SK-N-SH (cell line): ENCODE measurements around the gene PCBP3. TPM values are rescaled to one million over a fixed set of nuclear protein-coding genes. Genes with fewer than 3 reads are reported as not detected.

Experiments
- CTCF ChIA-PET: fragments of 300-600, 350-600 bp; formaldehyde crosslinking; extraction: SDS; loops from one replicate; lab custom pipeline; 2021; lab: Yijun Ruan, JAX
- POLR2A ChIA-PET: fragments of 350-600 bp; sonication (Branson Sonifier 250); formaldehyde crosslinking; extraction: SDS; loops from one replicate; lab custom pipeline; 2020; ENCODE audit warnings: antibody characterized with exemption, inconsistent platforms; lab: Yijun Ruan, JAX
- DNase-seq: peaks from one replicate; pipeline ENCODE4 v3.0.0; 2012
- H2AFZ ChIP-seq: fragments of 200-600 bp; sonication (generic); 2 replicates; pipeline ENCODE4 v1.8.1; 2016; ENCODE audit warnings: antibody characterized with exemption, mild to moderate bottlenecking, low read depth
- H3F3A ChIP-seq: fragments of 200-600 bp; sonication (generic); replicated peaks from 2 replicates; pipeline ENCODE3; 2016; ENCODE audit warnings: antibody characterized with exemption, mild to moderate bottlenecking; ENCODE audit not compliant: insufficient read depth
- H3K27ac ChIP-seq, 2 experiments: fragments of 200-500 bp in 1 of 2; fragments of 200-600 bp in 1 of 2; sonication (Bioruptor generic) in 1 of 2; sonication (generic), shearing (Covaris generic) in 1 of 2; 2 replicates each; pipeline versions ENCODE4 v1.5.1 to v1.6.1; 2014 to 2016; ENCODE audit warnings: low read depth in 2 of 2, inconsistent platforms in 1 of 2, low read length in 1 of 2, mild to moderate bottlenecking in 1 of 2, mixed read lengths in 1 of 2
- H3K27me3 ChIP-seq: fragments of 200-600 bp; sonication (generic), shearing (Covaris generic); 2 replicates; pipeline ENCODE4 v1.6.1; 2016; ENCODE audit warnings: mixed run types; ENCODE audit not compliant: insufficient read depth
- H3K36me3 ChIP-seq, 2 experiments: fragments of 200-500 bp in 1 of 2; fragments of 200-600 bp in 1 of 2; sonication (Bioruptor generic) in 1 of 2; sonication (generic) in 1 of 2; replicated peaks in 1 of 2; 2 replicates each; pipeline versions ENCODE3 to v1.5.1; 2014 to 2016; ENCODE audit warnings: low read length in 1 of 2, mild to moderate bottlenecking in 1 of 2; ENCODE audit not compliant: insufficient read depth in 2 of 2, control insufficient read depth in 1 of 2
- H3K4me1 ChIP-seq, 2 experiments: fragments of 200-500 bp in 1 of 2; fragments of 200-600 bp in 1 of 2; sonication (Bioruptor generic) in 1 of 2; sonication (generic), shearing (Covaris generic) in 1 of 2; 2 replicates each; pipeline versions ENCODE4 v1.5.1 to v1.6.1; 2014 to 2016; ENCODE audit warnings: low read depth in 1 of 2, low read length in 1 of 2, mixed run types in 1 of 2; ENCODE audit not compliant: insufficient read depth in 2 of 2, control insufficient read depth in 1 of 2
- H3K4me2 ChIP-seq: fragments of 200-600 bp; sonication (generic), shearing (Covaris generic); 2 replicates; pipeline ENCODE4 v1.6.1; 2017; ENCODE audit warnings: mixed run types
- H3K4me3 ChIP-seq, 2 experiments: fragments of 200-500 bp in 1 of 2; fragments of 200-600 bp in 1 of 2; sonication (Bioruptor generic) in 1 of 2; sonication (generic), shearing (Covaris generic) in 1 of 2; 2 replicates each; pipeline versions ENCODE4 v1.5.1 to v1.8.1; 2014 to 2016; ENCODE audit warnings: low read depth in 2 of 2, inconsistent platforms in 1 of 2, low read length in 1 of 2, mild to moderate bottlenecking in 1 of 2, mixed read lengths in 1 of 2, moderate library complexity in 1 of 2
- H3K79me2 ChIP-seq: fragments of 200-600 bp; sonication (generic); 2 replicates; pipeline ENCODE4 v1.8.1; 2017; ENCODE audit warnings: mild to moderate bottlenecking; ENCODE audit not compliant: insufficient read depth
- H3K9ac ChIP-seq: fragments of 200-600 bp; sonication (generic); 2 replicates; pipeline ENCODE4 v1.6.1; 2017; ENCODE audit warnings: mixed run types
- H3K9me2 ChIP-seq: fragments of 200-600 bp; sonication (generic); 2 replicates; pipeline ENCODE4 v1.6.1; 2017; ENCODE audit warnings: mixed run types
- H3K9me3 ChIP-seq: fragments of 200-600 bp; sonication (generic); 2 replicates; pipeline ENCODE4 v1.6.1; 2017; ENCODE audit warnings: mixed run types, mild to moderate bottlenecking, moderate library complexity
- H4K20me1 ChIP-seq: fragments of 200-600 bp; sonication (generic); 2 replicates; pipeline ENCODE4 v1.6.1; 2017; ENCODE audit warnings: mild to moderate bottlenecking, mixed run types; ENCODE audit not compliant: insufficient read depth
- ELF1 ChIP-seq: IDR thresholded peaks from 2 replicates; pipeline ENCODE4 v1.4.0; 2012
- EP300 ChIP-seq, 2 experiments: IDR thresholded peaks; 2 replicates each; pipeline versions ENCODE4 v1.4.0 to v1.6.1; 2012; ENCODE audit warnings: borderline replicate concordance in 1 of 2, low read depth in 1 of 2, low read length in 1 of 2
- EZH2phosphoT487 ChIP-seq: fragments of 200-600 bp; sonication (generic); IDR thresholded peaks from 2 replicates; pipeline ENCODE4 v1.6.1; 2017; ENCODE audit warnings: low read depth, mixed run types, mild to moderate bottlenecking, antibody characterized with exemption, moderate library complexity, borderline replicate concordance
- FOXJ3 ChIP-seq: sonication (generic); formaldehyde crosslinking; IDR thresholded peaks from 2 replicates; pipeline ENCODE4 v1.5.1; 2020; ENCODE audit warnings: mild to moderate bottlenecking, missing genetic modification reagents
- FOXM1 ChIP-seq: IDR thresholded peaks from 2 replicates; pipeline ENCODE4 v1.4.0; 2012; ENCODE audit warnings: low read depth, mild to moderate bottlenecking
- GATA2 ChIP-seq: sonication (generic); formaldehyde crosslinking; IDR thresholded peaks from 2 replicates; pipeline ENCODE4 v1.5.0; 2020; ENCODE audit warnings: mild to moderate bottlenecking, missing genetic modification reagents
- JUND ChIP-seq: IDR thresholded peaks from 2 replicates; pipeline ENCODE4 v1.4.0; 2012
- PBX3 ChIP-seq: IDR thresholded peaks from 2 replicates; pipeline ENCODE4; 2012
- RAD21 ChIP-seq: IDR thresholded peaks from 2 replicates; pipeline ENCODE4 v1.6.1; 2012; ENCODE audit warnings: mild to moderate bottlenecking, low read length
- RXRA ChIP-seq: IDR thresholded peaks from 2 replicates; pipeline ENCODE4 v1.4.0; 2012; ENCODE audit warnings: low read depth, mild to moderate bottlenecking, borderline replicate concordance
- TCF12 ChIP-seq: IDR thresholded peaks from 2 replicates; pipeline ENCODE4 v1.4.0; 2012
- YY1 ChIP-seq: IDR thresholded peaks from 2 replicates; pipeline ENCODE4 v1.4.0; 2012; ENCODE audit warnings: low read depth, mild to moderate bottlenecking
- WGBS: methylation state at CpG from one replicate; pipeline ENCODE4 v1.1.6; 2017; ENCODE audit warnings: low lambda C conversion rate; 5-methylcytosine and 5-hydroxymethylcytosine counted together
- polyA plus RNA-seq, 3 experiments: library from polyadenylated mRNA; depleted of rRNA; stranded (reverse); fragments of >200 nt; gene quantifications; 2 replicates each; pipeline ENCODE4 v1.2.3, GENCODE V29; 2012
- TF ChIP-seq, protein P1 (sequence below): fragments of 200-600 bp; sonication (generic); IDR thresholded peaks from 2 replicates; pipeline ENCODE4 v1.6.1; 2017; ENCODE audit warnings: antibody characterized with exemption, mild to moderate bottlenecking, moderate library complexity

Gene PCBP3
- polyA plus RNA-seq, 1 of the 3 experiments (the other 2 are of a cell fraction) = 9.5 TPM

DNA sequence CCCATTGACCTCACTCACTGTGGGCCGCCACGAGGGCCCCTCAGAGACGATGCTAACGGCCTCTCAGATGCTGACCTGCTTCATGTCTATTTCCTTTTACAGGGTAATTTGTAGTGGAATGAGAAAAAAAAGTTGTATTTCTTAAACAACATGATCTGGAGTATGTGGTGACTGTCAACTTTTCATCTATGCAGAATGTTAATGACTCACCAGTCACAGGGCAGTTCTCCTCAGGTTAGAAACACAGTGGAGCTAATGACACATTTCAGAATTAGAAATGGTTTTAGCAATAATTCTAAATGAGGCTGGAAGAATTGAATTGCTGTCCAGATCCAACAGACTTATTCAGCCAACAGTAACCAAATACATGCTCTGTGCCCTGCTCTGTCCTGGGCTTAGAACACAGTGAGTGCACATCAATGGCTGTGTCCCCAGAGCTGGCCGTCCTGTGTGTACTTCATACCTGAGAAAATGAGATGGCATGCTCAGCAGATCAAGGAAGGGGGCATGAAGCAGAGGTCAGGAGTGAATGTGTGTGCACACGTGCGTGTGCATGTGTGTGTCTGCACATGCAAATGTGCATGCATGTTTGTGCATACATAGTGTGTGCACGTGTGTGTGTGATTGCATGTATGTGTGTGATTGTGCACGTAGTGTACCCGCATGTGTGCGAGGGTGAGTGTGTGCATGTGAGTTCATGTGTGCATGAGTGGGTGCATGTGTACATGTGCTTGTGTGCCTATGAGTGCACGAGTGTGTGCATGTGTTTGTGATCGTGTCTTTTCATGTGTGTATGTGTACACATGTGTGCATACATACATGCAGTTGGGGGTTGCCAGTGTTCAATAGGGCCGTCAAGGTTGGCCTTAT, 145.3 kb downstream of the PCBP3 start:
- no peak for DNase-seq
- no peak overlapping the region for H3K4me2 ChIP-seq
- H3K79me2 ChIP-seq = no peaks in the 10 kb centered on the region
- peaks cover 0 to 27% of the 10 kb centered on the region in 2 experiments; a peak in 1 of 4 replicates for H3K4me1 ChIP-seq
- H2AFZ ChIP-seq = no peak overlapping the region
- no peak overlapping the region; a peak in 1 of 4 replicates for H3K27ac ChIP-seq
- H3K4me3 ChIP-seq = no peak overlapping the region
- WGBS = 85% methylated on average over 14 of the region's 14 CpGs
- H4K20me1 ChIP-seq = no peaks in the 10 kb centered on the region
- ChIA-PET CTCF (interaction anchor here (1.0 kb wide), 1 partner anchor 66 kb away, joined by 3 read pairs; no protein-coding TSS in a partner anchor), POLR2A (no interaction called here)
- H3K9me2 ChIP-seq = no peaks in the 10 kb centered on the region
- no peaks in the 10 kb centered on the region for H3K9me3 ChIP-seq
- no peak overlapping the region for H3K9ac ChIP-seq
- no peaks in the 10 kb centered on the region for H3K27me3 ChIP-seq
- TF ChIP-seq RAD21 (no peak), GATA2 (CRISPR knock-in tag) (no peak), PBX3 (no peak), FOXJ3 (CRISPR knock-in tag) (no peak), JUND (no peak), RXRA (no peak), FOXM1 (no peak), EP300 (IDR thresholded peaks at IDR 0.05; ENCODE audit: borderline replicate concordance in 1 of 2, low read depth in 1 of 2, low read length in 1 of 2) (no peak), TCF12 (no peak), EZH2phosphoT487 (no peak), ELF1 (no peak)
- TF ChIP-seq, protein P1, sequence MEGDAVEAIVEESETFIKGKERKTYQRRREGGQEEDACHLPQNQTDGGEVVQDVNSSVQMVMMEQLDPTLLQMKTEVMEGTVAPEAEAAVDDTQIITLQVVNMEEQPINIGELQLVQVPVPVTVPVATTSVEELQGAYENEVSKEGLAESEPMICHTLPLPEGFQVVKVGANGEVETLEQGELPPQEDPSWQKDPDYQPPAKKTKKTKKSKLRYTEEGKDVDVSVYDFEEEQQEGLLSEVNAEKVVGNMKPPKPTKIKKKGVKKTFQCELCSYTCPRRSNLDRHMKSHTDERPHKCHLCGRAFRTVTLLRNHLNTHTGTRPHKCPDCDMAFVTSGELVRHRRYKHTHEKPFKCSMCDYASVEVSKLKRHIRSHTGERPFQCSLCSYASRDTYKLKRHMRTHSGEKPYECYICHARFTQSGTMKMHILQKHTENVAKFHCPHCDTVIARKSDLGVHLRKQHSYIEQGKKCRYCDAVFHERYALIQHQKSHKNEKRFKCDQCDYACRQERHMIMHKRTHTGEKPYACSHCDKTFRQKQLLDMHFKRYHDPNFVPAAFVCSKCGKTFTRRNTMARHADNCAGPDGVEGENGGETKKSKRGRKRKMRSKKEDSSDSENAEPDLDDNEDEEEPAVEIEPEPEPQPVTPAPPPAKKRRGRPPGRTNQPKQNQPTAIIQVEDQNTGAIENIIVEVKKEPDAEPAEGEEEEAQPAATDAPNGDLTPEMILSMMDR = no peak
- no peaks in the 10 kb centered on the region for H3F3A ChIP-seq
- no peaks in the 10 kb centered on the region for H3K36me3 ChIP-seq

- POLR2A ChIA-PET = no interaction called here
- 86% methylated on average over 4 of the region's 7 CpGs for WGBS
Observed at GRCh38 chr21:45790427-45790826, 146.9 kb downstream of the PCBP3 start.

More at GRCh38 chr21:45790427-45790826, 146.9 kb downstream of the PCBP3 start:
- Histone ChIP-seq H3K27me3 (no peaks in the 10 kb centered on the region), H3K9me3 (no peaks in the 10 kb centered on the region), H3K79me2 (no peaks in the 10 kb centered on the region), H3F3A (no peaks in the 10 kb centered on the region), H3K9me2 (no peaks in the 10 kb centered on the region), H3K36me3 (no peaks in the 10 kb centered on the region), H3K27ac (no peak overlapping the region; a peak in 1 of 4 replicates), H4K20me1 (no peaks in the 10 kb centered on the region), H3K4me2 (no peak overlapping the region), H3K9ac (no peak overlapping the region), H3K4me1 (peaks cover 0 to 27% of the 10 kb centered on the region in 2 experiments; a peak in 1 of 4 replicates), H2AFZ (no peak overlapping the region), H3K4me3 (no peak overlapping the region)
- TF ChIP-seq YY1 (no peak), RXRA (no peak), FOXJ3 (CRISPR knock-in tag) (no peak)
- DNase-seq = no peak
- CTCF ChIA-PET = no interaction called here
